ENCODE measurements around the gene MS4A4E.
"Not testable (repeated sequence)": the region's sequence is repeated elsewhere in the genome, so short reads cannot be mapped to it uniquely, and the experiment has no call there.

Gene MS4A4E

DNA sequence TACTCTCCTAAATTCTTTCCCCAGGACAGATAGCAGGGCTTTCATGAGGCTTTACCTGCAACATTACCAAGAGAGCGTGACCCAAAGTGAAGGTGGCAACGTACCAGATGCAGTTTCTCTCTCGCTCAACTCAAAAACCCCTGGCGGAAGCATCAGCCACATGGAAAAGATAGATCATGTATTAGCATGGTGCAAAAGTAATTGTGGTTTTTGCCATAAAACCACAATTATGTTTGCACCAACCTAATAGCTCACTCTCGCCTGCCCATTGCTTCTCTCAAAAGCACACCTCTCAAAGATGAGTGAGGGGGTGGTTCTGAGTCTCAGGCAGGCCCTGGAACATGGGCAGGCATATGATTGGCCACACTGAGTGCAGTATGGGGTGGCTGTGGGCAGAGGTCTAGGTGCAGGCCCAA, 67.1 kb downstream of the MS4A4E start:
- no peak for DNase-seq (ENCODE audit: low read depth in 2 of 2)

DNA sequence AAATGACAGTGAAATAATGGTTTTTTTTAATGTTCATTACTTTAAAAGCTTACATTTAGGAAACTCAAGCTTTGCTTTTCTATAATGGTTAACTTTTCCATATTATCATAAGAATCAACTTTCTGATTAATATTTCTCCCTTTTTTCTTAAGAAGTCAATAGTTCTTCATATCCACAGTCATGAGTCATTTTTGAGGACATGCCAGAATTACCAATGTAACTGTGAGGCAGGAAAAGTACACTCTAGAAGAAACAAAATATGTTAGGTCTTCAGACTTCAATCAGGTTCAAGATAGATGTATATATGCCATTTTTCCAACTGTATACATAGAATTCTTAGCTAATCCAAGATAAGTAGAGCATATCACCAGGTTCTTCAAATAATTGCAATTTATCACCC, 70.9 kb downstream of the MS4A4E start:
- DNase-seq (ENCODE audit: low read depth in 2 of 2) = no peak

DNA sequence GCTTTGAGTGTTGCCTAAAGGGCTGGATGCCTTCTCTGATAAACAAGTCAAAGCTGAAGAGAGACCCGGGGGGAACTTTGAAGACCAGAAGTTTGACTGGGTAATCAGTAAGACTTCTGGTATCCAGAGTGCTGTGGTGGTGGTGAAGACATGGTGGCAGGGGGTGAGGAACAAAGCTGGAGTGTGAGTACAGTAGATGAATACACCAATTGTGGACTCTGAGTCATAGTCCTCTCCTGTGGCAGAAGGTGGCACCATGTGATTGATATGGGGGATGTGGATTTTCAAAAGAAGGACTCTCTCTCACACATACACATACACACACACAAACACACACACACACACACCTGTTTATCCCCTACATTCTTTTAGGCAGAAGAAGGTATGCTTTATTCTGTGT, 72.4 kb downstream of the MS4A4E start:
- DNase-seq (ENCODE audit: low read depth in 2 of 2) = no peak

DNA sequence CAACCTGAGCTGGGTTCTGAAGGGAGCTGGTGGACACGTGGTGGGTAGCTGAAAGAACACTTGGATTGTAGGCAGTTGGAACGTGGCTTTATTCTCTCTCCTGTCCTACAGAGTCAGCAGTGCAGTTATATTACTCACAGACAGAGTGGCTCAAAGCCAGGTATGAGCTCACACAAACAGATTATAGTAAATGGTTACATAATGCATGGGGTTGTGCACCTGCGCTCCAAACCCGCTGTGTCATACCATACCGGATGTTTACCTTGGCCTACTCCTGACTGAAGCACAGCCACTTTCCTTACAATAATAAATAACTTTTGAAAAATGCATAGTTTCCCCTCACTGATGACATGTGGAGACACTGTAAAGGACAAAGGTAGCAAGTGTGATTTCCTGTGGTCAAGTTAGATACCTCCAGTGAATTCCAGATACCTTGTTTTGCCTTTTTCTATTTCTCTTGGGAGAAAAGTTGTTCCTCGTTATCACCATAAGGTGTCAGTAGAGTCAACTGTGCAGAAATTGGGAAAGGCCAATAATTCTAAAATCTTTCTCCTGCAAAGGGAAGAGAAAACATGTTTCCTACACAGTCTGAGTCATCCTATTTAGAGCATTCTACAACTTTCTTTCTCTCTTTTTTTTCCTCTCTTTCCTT, 73.5 kb downstream of the MS4A4E start:
- DNase-seq (ENCODE audit: low read depth in 2 of 2) = no peak

DNA sequence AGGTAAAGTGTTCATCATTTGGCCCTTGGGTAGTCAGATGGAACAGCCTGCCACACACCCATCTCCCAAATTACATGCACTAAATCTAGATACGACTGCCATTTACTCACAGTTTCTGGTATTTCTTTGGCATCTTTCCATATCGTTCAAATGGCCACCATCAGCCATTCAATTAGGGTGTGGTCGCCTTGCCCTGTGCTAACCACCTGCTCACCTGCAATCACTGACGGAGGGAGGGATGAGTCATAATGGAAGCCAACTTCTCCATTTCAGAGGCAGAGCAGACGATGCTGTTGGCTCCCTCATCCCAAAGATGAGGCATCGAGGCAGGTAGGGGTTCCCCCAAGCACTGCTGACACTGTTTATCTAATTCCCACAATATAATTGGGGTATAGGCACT, 74.6 kb downstream of the MS4A4E start:
- DNase-seq (ENCODE audit: low read depth in 2 of 2) = no peak

GRCh38 chr11:60165951-60166350, 77.0 kb downstream of the MS4A4E start:
- DNase-seq (ENCODE audit: low read depth in 2 of 2) = no peak

DNA sequence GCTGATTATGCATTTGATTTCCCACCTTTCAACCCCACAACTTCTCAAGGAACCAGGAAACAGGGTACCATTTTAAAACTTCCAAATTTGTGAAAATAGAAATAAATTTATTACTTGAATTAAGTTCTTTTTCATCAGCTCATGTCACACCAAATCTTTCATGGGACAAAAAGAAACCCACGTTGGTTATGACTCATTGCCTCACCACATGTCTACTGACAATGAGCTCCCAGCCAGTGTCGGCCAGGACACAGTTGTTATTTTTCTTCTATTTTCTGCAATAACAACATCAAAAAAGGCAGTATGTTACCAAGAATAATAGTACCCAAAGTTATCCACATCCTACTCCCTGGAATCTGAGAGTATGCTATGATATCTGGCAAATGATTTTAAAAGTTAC, 77.4 kb downstream of the MS4A4E start:
- no peak for DNase-seq (ENCODE audit: low read depth in 2 of 2)

GRCh38 chr11:60164550-60165075, 78.3 kb downstream of the MS4A4E start:
- DNase-seq (ENCODE audit: low read depth in 2 of 2) = no peak

GRCh38 chr11:60161766-60162165, 81.2 kb downstream of the MS4A4E start:
- DNase-seq (ENCODE audit: low read depth in 2 of 2) = no peak

GRCh38 chr11:60161107-60161506, 81.8 kb downstream of the MS4A4E start:
- DNase-seq (ENCODE audit: low read depth in 2 of 2) = no peak

DNA sequence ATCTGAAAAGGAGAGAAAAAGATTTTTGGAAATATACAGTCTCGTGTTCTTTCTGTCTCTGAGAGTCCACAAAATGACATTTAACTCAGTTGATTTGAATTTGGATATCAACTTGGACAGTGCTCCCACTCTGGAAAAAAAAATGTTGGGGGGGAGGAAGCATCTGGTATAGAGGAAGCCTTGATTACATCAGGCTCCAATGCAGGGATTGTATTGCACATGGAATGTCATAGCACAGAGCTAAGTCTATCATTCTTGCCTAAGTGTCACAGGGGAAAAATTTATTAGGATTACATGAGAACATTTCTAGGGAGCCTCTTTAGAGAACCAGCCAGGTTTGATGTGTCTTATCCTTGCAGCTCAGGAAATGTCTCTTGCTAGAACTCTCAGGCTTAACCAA, 83.1 kb downstream of the MS4A4E start:
- DNase-seq (ENCODE audit: low read depth in 2 of 2) = no peak

- no peak for DNase-seq (ENCODE audit: low read depth in 2 of 2)
Measured at GRCh38 chr11:60159284-60159683, 83.7 kb downstream of the MS4A4E start.

DNA sequence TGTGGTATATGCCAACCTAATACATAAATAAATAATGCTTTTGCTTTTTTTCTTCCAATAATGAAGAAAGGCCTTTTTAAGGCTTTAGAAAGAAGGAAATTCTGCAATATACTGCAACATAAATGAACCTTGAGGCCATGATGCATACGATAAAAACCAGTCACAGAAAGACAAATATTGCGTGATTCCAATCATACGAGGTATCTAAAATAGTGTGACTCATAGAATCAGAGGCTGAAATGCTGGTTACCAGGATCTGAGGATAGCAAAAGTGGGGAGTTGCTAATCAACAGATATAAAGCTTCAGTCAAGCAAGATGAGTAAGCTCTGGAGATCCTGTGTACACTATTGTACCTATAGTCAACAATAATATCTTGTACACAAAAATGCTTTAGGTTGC, 84.3 kb downstream of the MS4A4E start:
- DNase-seq (ENCODE audit: low read depth in 2 of 2) = no peak

DNA sequence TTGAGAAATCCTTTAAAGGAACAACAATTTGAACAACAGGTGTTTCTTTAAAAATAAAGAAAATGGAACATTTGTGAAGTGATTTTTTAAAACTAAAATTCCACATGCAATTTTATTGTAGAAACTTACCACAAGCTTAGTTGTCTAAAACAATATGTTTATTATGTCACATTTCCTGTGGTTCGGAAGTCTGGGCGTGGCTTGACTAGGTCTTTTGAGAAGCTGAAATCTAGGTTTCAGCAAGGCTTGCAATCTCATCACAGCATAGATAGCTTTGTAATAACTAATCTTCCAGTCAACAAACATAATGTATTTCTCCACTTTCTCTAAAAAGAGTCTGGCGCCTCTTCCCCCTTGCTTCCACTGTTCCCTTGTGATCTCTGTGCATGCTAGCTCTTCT, 87.0 kb downstream of the MS4A4E start:
- no peak for DNase-seq (ENCODE audit: low read depth in 2 of 2)

GRCh38 chr11:60152727-60153126, 90.2 kb downstream of the MS4A4E start:
- not testable (repeated sequence) for DNase-seq (ENCODE audit: low read depth in 2 of 2)

GRCh38 chr11:60150279-60150678, 92.7 kb downstream of the MS4A4E start:
- no peak for DNase-seq (ENCODE audit: low read depth in 2 of 2)
